Activated naive CD8-positive, alpha-beta T cell treated with anti-CD3 and anti-CD28 coated beads, Interleukin-2, amount 50 U/mL, for 24 hours (primary cell): Measurements from ENCODE around the gene COX17.

Experiments
- ATAC-seq: fragments of 150-1000 bp; cut with Tn5 transposase; one replicate; pipeline ENCODE4 v1.10.0; 2021
- DNase-seq: peaks from one replicate; pipeline ENCODE4 v3.0.0; 2021
- H3K27ac Mint-ChIP-seq: one replicate; pipeline ENCODE4 v1.8.0; 2021; ENCODE audit warnings: mild to moderate bottlenecking, mixed read lengths
- H3K27me3 Mint-ChIP-seq: one replicate; pipeline ENCODE4 v1.8.0; 2021; ENCODE audit warnings: mixed read lengths
- H3K36me3 Mint-ChIP-seq: one replicate; pipeline ENCODE4 v1.8.0; 2021; ENCODE audit warnings: low read depth, mixed read lengths
- H3K4me1 Mint-ChIP-seq: one replicate; pipeline ENCODE4 v1.8.0; 2021; ENCODE audit warnings: mixed read lengths
- H3K4me3 Mint-ChIP-seq: one replicate; pipeline ENCODE4 v1.8.0; 2021; ENCODE audit warnings: mild to moderate bottlenecking, moderate library complexity, mixed read lengths
- H3K9me3 Mint-ChIP-seq: one replicate; pipeline ENCODE4 v1.8.0; 2021; ENCODE audit warnings: mixed read lengths

COX17 gene

GRCh38 chr3:119642746-119643473 lies 34.3 kb downstream of the COX17 start:
- DNase-seq = no peak

GRCh38 chr3:119641416-119641815 lies 35.8 kb downstream of the COX17 start:
- Mint-ChIP-seq H3K27ac (no peak overlapping the region), H3K4me3 (no peak overlapping the region), H3K36me3 (peaks cover 15% of the 10 kb centered on the region), H3K27me3 (no peaks in the 10 kb centered on the region), H3K4me1 (peaks cover 52% of the 10 kb centered on the region), H3K9me3 (peaks cover 9% of the 10 kb centered on the region)
- DNase-seq (no peak), ATAC-seq (no peak)

More at GRCh38 chr3:119642746-119643473, 34.3 kb downstream of the COX17 start:
- no peak for ATAC-seq
- Mint-ChIP-seq H3K4me3 (no peak overlapping the region), H3K9me3 (peaks cover 6% of the 10 kb centered on the region), H3K36me3 (peaks cover 22% of the 10 kb centered on the region), H3K27me3 (no peaks in the 10 kb centered on the region), H3K4me1 (peaks cover 44% of the 10 kb centered on the region), H3K27ac (no peak overlapping the region)

- Mint-ChIP-seq H3K27ac (peak overlapping the region; percentile 89), H3K9me3 (peaks cover 9% of the 10 kb centered on the region), H3K4me1 (peaks cover 52% of the 10 kb centered on the region), H3K36me3 (peaks cover 14% of the 10 kb centered on the region), H3K4me3 (no peak overlapping the region), H3K27me3 (no peaks in the 10 kb centered on the region)
- DNase-seq (no peak), ATAC-seq (peak; percentile 1)
These were observed 37.5 kb downstream of the COX17 start for GRCh38 chr3:119639494-119640350.

- Mint-ChIP-seq H3K36me3 (peaks cover 14% of the 10 kb centered on the region), H3K4me1 (peaks cover 39% of the 10 kb centered on the region), H3K4me3 (peak overlapping the region; percentile 8), H3K27me3 (no peaks in the 10 kb centered on the region), H3K27ac (peak overlapping the region; percentile 89), H3K9me3 (peaks cover 9% of the 10 kb centered on the region)
- DNase-seq (no peak), ATAC-seq (peak; percentile 53)
These were observed 39.3 kb downstream of the COX17 start for GRCh38 chr3:119637679-119638477.

GRCh38 chr3:119636891-119637611 lies 40.2 kb downstream of the COX17 start:
- Mint-ChIP-seq H3K36me3 (peaks cover 14% of the 10 kb centered on the region), H3K4me1 (peaks cover 32% of the 10 kb centered on the region), H3K27ac (peak overlapping the region; percentile 89), H3K4me3 (no peak overlapping the region), H3K27me3 (no peaks in the 10 kb centered on the region), H3K9me3 (peaks cover 9% of the 10 kb centered on the region)
- ATAC-seq (no peak), DNase-seq (no peak)

GRCh38 chr3:119636249-119636648 lies 41.0 kb downstream of the COX17 start:
- Mint-ChIP-seq H3K9me3 (peaks cover 9% of the 10 kb centered on the region), H3K4me3 (no peak overlapping the region), H3K27ac (no peak overlapping the region), H3K36me3 (peaks cover 11% of the 10 kb centered on the region), H3K27me3 (no peaks in the 10 kb centered on the region), H3K4me1 (peaks cover 32% of the 10 kb centered on the region)
- ATAC-seq = no peak
- no peak for DNase-seq

GRCh38 chr3:119635719-119636118 lies 41.5 kb downstream of the COX17 start:
- Mint-ChIP-seq H3K4me1 (peaks cover 34% of the 10 kb centered on the region), H3K27me3 (no peaks in the 10 kb centered on the region), H3K36me3 (peaks cover 9% of the 10 kb centered on the region), H3K9me3 (peaks cover 9% of the 10 kb centered on the region), H3K27ac (no peak overlapping the region), H3K4me3 (no peak overlapping the region)
- ATAC-seq (no peak), DNase-seq (no peak)

GRCh38 chr3:119632829-119633228 lies 44.4 kb downstream of the COX17 start:
- peaks cover 2% of the 10 kb centered on the region for H3K9me3 Mint-ChIP-seq
- DNase-seq (no peak), ATAC-seq (no peak)
- H3K4me3 Mint-ChIP-seq = no peak overlapping the region
- no peak overlapping the region for H3K27ac Mint-ChIP-seq
- peaks cover 1% of the 10 kb centered on the region for H3K36me3 Mint-ChIP-seq
- H3K27me3 Mint-ChIP-seq = peaks cover 7% of the 10 kb centered on the region
- H3K4me1 Mint-ChIP-seq = peaks cover 27% of the 10 kb centered on the region

- Mint-ChIP-seq H3K27me3 (peaks cover 7% of the 10 kb centered on the region), H3K4me3 (no peak overlapping the region), H3K36me3 (no peaks in the 10 kb centered on the region), H3K4me1 (peaks cover 28% of the 10 kb centered on the region), H3K27ac (no peak overlapping the region), H3K9me3 (no peaks in the 10 kb centered on the region)
- ATAC-seq (no peak), DNase-seq (no peak)
These were observed 45.0 kb downstream of the COX17 start for GRCh38 chr3:119632216-119632615.

GRCh38 chr3:119631516-119631915 lies 45.7 kb downstream of the COX17 start:
- Mint-ChIP-seq H3K9me3 (no peaks in the 10 kb centered on the region), H3K4me1 (peaks cover 31% of the 10 kb centered on the region), H3K4me3 (no peak overlapping the region), H3K27me3 (peaks cover 7% of the 10 kb centered on the region), H3K27ac (no peak overlapping the region), H3K36me3 (no peaks in the 10 kb centered on the region)
- ATAC-seq = no peak
- DNase-seq = no peak

GRCh38 chr3:119630880-119631329 lies 46.3 kb downstream of the COX17 start:
- Mint-ChIP-seq H3K4me3 (no peak overlapping the region), H3K27me3 (peaks cover 7% of the 10 kb centered on the region), H3K27ac (no peak overlapping the region)

GRCh38 chr3:119630128-119630879 lies 46.9 kb downstream of the COX17 start:
- ATAC-seq (no peak), DNase-seq (no peak)
- no peaks in the 10 kb centered on the region for H3K36me3 Mint-ChIP-seq
- H3K9me3 Mint-ChIP-seq = no peaks in the 10 kb centered on the region
- H3K4me1 Mint-ChIP-seq = peaks cover 34% of the 10 kb centered on the region
- H3K27me3 Mint-ChIP-seq = peaks cover 7% of the 10 kb centered on the region
- H3K27ac Mint-ChIP-seq = no peak overlapping the region
- no peak overlapping the region for H3K4me3 Mint-ChIP-seq

More at GRCh38 chr3:119630880-119631329, 46.3 kb downstream of the COX17 start:
- no peaks in the 10 kb centered on the region for H3K9me3 Mint-ChIP-seq
- ATAC-seq (no peak), DNase-seq (no peak)
- peaks cover 34% of the 10 kb centered on the region for H3K4me1 Mint-ChIP-seq
- H3K36me3 Mint-ChIP-seq = no peaks in the 10 kb centered on the region

- Mint-ChIP-seq H3K27me3 (peaks cover 7% of the 10 kb centered on the region), H3K4me1 (peaks cover 34% of the 10 kb centered on the region), H3K9me3 (no peaks in the 10 kb centered on the region), H3K27ac (peak overlapping the region; percentile 73), H3K36me3 (no peaks in the 10 kb centered on the region), H3K4me3 (no peak overlapping the region)
- ATAC-seq (peak; percentile 16), DNase-seq (no peak)
These were observed 48.3 kb downstream of the COX17 start for GRCh38 chr3:119628816-119629445.
